Measurements from ENCODE around the gene JAM2. TPM values are rescaled to one million over a fixed set of nuclear protein-coding genes. Genes with fewer than 3 reads are reported as not detected.

JAM2 gene
- total RNA-seq, 2 donors from 2014 or later, result 0.48 to 1.7 TPM

- H3K9me3 Mint-ChIP-seq, result no peaks in the 10 kb centered on the region
- Histone ChIP-seq H3K9me3 (ENCODE audit: control insufficient read depth, low read length) (no peaks in the 10 kb centered on the region), H3K36me3 (ENCODE audit: control insufficient read depth, insufficient read depth, low read length) (peaks cover 60% of the 10 kb centered on the region), H3K4me3 (ENCODE audit: low read length) (no peak overlapping the region), H3K27ac (ENCODE audit: low read depth, low read length) (no peak overlapping the region), H3K4me1 (ENCODE audit: control insufficient read depth, insufficient read depth, low read length) (no peaks in the 10 kb centered on the region), H3K27me3 (ENCODE audit: control insufficient read depth, insufficient read depth, low read length, poor library complexity, severe bottlenecking) (no peaks in the 10 kb centered on the region), H3K9ac (ENCODE audit: extremely low read depth, low read length, poor library complexity, severe bottlenecking) (no peak overlapping the region)
- H3K36me3 Mint-ChIP-seq (ENCODE audit: low read depth), result peaks cover 50% of the 10 kb centered on the region
- H3K4me1 Mint-ChIP-seq, result peaks cover 4% of the 10 kb centered on the region
- no peak for DNase-seq
- H3K27me3 Mint-ChIP-seq (ENCODE audit: insufficient read depth), result no peaks in the 10 kb centered on the region
- no peak for TF ChIP-seq CTCF (conservative IDR thresholded peaks at IDR 0.05)
- H3K27ac Mint-ChIP-seq, result no peak overlapping the region
- 96 to 100% methylated on average over 1 of the region's 1 CpG for WGBS, 2 experiments (ENCODE audit: insufficient coverage in 1 of 2, insufficient read length in 1 of 2)
- H3K4me3 Mint-ChIP-seq, result no peak overlapping the region
These were observed 113.4 kb downstream of the JAM2 start for GRCh38 chr21:25752416-25752815.

GRCh38 chr21:25756190-25756932, 117.3 kb downstream of the JAM2 start:
- Histone ChIP-seq H3K27me3 (ENCODE audit: control insufficient read depth, insufficient read depth, low read length, poor library complexity, severe bottlenecking) (no peaks in the 10 kb centered on the region), H3K4me1 (ENCODE audit: control insufficient read depth, insufficient read depth, low read length) (no peaks in the 10 kb centered on the region), H3K36me3 (ENCODE audit: control insufficient read depth, insufficient read depth, low read length) (peaks cover 75% of the 10 kb centered on the region), H3K9me3 (ENCODE audit: control insufficient read depth, low read length) (no peaks in the 10 kb centered on the region), H3K4me3 (ENCODE audit: low read length) (no peak overlapping the region), H3K27ac (ENCODE audit: low read depth, low read length) (no peak overlapping the region), H3K9ac (ENCODE audit: extremely low read depth, low read length, poor library complexity, severe bottlenecking) (no peak overlapping the region)
- Mint-ChIP-seq H3K9me3 (no peaks in the 10 kb centered on the region), H3K4me1 (no peaks in the 10 kb centered on the region), H3K27me3 (ENCODE audit: insufficient read depth) (no peaks in the 10 kb centered on the region), H3K36me3 (ENCODE audit: low read depth) (peaks cover 50% of the 10 kb centered on the region), H3K27ac (peak overlapping the region; percentile 37), H3K4me3 (no peak overlapping the region)
- no peak for TF ChIP-seq CTCF (conservative IDR thresholded peaks at IDR 0.05)
- 92 to 94% methylated on average over 5 of the region's 6 CpGs for WGBS, 2 experiments (ENCODE audit: insufficient coverage in 1 of 2, insufficient read length in 1 of 2)
- no peak for DNase-seq

GRCh38 chr21:25757531-25757930, 118.5 kb downstream of the JAM2 start:
- no peaks in the 10 kb centered on the region for H3K9me3 ChIP-seq (ENCODE audit: control insufficient read depth, low read length)
- DNase-seq, result no peak
- no peaks in the 10 kb centered on the region for H3K27me3 ChIP-seq (ENCODE audit: control insufficient read depth, insufficient read depth, low read length, poor library complexity, severe bottlenecking)
- Mint-ChIP-seq H3K36me3 (ENCODE audit: low read depth) (peaks cover 46% of the 10 kb centered on the region), H3K27ac (no peak overlapping the region), H3K9me3 (no peaks in the 10 kb centered on the region), H3K4me3 (no peak overlapping the region), H3K4me1 (no peaks in the 10 kb centered on the region), H3K27me3 (ENCODE audit: insufficient read depth) (no peaks in the 10 kb centered on the region)
- H3K9ac ChIP-seq (ENCODE audit: extremely low read depth, low read length, poor library complexity, severe bottlenecking), result no peak overlapping the region
- TF ChIP-seq CTCF (conservative IDR thresholded peaks at IDR 0.05), result no peak
- no peak overlapping the region for H3K4me3 ChIP-seq (ENCODE audit: low read length)
- no peaks in the 10 kb centered on the region for H3K4me1 ChIP-seq (ENCODE audit: control insufficient read depth, insufficient read depth, low read length)
- peaks cover 76% of the 10 kb centered on the region for H3K36me3 ChIP-seq (ENCODE audit: control insufficient read depth, insufficient read depth, low read length)
- no peak overlapping the region for H3K27ac ChIP-seq (ENCODE audit: low read depth, low read length)

All from endodermal cell (in vitro differentiated cells).